GM12873 (cell line): ENCODE results near the gene SLC9C1.

ENCODE experiments used
- TF ChIP-seq, protein P1 (sequence below): IDR thresholded peaks from 2 replicates; pipeline ENCODE4 v1.5.1; 2012; ENCODE audit warnings: low read depth, mild to moderate bottlenecking, moderate library complexity, low read length, control low read depth; ENCODE audit not compliant: insufficient read depth; ENCODE audit errors: missing control alignments

The SLC9C1 gene

DNA sequence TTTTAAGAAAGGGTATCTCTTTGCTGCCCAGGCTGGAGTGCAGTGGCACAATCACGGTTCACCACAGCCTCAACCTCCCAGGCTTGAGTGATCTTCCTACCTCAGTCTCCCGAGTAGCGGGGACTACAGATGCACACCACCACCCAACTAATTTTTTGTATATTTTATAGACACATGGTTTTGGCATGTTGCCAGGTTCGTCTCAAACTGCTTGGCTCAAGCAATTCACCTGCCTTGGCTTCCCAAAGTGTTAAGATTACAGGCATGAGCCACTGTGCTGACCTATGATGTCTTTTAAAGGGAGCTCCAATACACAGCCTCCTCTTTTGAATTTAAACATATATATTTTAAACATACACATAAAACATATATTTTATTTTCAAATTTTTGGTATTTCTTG lies 60.9 kb downstream of the SLC9C1 start:
- TF ChIP-seq, protein P1, sequence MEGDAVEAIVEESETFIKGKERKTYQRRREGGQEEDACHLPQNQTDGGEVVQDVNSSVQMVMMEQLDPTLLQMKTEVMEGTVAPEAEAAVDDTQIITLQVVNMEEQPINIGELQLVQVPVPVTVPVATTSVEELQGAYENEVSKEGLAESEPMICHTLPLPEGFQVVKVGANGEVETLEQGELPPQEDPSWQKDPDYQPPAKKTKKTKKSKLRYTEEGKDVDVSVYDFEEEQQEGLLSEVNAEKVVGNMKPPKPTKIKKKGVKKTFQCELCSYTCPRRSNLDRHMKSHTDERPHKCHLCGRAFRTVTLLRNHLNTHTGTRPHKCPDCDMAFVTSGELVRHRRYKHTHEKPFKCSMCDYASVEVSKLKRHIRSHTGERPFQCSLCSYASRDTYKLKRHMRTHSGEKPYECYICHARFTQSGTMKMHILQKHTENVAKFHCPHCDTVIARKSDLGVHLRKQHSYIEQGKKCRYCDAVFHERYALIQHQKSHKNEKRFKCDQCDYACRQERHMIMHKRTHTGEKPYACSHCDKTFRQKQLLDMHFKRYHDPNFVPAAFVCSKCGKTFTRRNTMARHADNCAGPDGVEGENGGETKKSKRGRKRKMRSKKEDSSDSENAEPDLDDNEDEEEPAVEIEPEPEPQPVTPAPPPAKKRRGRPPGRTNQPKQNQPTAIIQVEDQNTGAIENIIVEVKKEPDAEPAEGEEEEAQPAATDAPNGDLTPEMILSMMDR: no peak

- TF ChIP-seq, protein P1: no peak
Measured at GRCh38 chr3:112231727-112232126, 62.3 kb downstream of the SLC9C1 start.

- TF ChIP-seq, protein P1: no peak
Measured at GRCh38 chr3:112230033-112230432, 64.0 kb downstream of the SLC9C1 start.

DNA sequence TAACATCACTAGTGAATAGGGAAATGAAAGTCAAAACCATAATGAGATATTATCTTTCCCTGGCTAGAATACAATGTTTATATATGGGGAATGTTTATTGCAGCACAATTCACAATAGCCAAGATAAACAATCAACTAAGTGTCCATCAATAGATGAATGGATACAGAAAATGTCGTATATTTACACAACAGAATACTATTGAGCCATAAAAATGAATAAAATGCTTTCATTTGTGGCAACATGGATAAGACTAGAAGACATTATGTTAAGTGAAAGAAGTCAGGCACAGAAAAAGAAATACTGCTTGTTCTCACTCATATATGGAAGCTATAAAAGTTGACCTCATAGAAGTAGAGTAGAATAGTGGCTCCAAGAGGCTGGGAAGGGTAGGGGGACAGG lies 65.2 kb downstream of the SLC9C1 start:
- TF ChIP-seq, protein P1: no peak

DNA sequence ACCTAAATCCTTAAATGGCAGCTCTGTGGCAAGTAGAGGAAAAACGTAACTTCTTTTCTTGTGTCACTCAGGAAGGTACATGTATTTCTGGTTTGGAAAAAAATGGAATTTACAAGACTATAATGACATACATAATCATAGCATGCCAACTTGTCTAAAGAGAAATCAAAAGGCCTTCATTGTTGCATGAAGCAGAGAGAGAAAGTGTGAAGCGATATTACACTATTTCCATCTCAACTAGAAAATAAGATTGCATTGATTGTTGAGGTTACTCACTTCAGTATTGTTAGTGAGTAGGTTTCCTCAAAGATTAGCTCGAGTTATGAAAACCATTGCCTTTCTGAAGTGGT lies 93.7 kb downstream of the SLC9C1 start:
- TF ChIP-seq, protein P1: no peak

- TF ChIP-seq, protein P1: no peak
Measured at GRCh38 chr3:112199622-112200316, 94.2 kb downstream of the SLC9C1 start.

DNA sequence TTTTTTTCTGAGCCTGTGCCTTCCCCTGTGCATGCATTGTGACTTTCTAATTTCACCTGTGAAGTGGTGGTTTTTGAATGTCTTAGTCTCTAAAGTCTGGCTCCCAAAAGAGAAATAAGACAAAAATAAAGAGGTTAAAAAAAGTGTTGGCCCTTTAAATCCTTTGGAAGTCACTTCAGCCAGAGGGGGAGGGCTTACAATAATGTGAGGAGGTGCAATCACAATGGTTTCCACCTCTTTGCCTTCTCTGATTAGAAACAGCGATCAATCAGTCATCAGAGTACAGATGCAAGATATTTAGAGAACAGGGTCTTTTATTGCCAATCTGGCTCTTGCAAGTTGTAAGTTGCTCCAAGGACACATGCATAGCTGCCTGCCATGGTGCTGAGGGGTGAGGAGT lies 96.9 kb downstream of the SLC9C1 start:
- TF ChIP-seq, protein P1: no peak

DNA sequence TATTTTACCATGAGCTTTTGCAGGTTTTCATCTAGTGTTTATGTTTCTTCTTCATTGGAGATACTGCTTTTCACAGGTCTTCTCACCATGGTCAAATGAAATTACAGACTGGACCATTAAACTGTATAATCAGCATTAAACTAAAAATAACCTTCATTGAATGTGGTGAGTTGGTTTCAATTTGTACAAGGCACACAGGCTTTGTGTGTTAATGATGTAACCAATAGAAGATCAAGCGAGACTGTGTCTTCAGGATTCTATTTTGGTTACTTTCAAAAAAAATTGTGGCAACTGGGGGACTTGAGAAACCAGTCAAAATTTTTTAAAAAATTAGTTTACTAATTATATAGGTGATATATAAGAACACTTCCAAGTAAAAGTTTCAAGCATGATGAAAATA lies 106.7 kb downstream of the SLC9C1 start:
- TF ChIP-seq, protein P1: no peak
